ENCODE data around the gene RAPH1.
A peak's percentile ranks its signal among the peaks of the same experiment; 100 is the strongest.

The RAPH1 gene

GRCh38 chr2:203490391-203490790, 44.7 kb downstream of the RAPH1 start:
- no peak for DNase-seq (ENCODE audit: low read depth, low spot score)

GRCh38 chr2:203489531-203489930, 45.6 kb downstream of the RAPH1 start:
- no peak for DNase-seq (ENCODE audit: low read depth, low spot score)

- DNase-seq (ENCODE audit: low read depth, low spot score) = no peak
Measured at GRCh38 chr2:203484266-203485112, 50.6 kb downstream of the RAPH1 start.

GRCh38 chr2:203480623-203481022, 54.5 kb downstream of the RAPH1 start:
- no peak for DNase-seq (ENCODE audit: low read depth, low spot score)

GRCh38 chr2:203476881-203477280, 58.2 kb downstream of the RAPH1 start:
- DNase-seq (ENCODE audit: low read depth, low spot score) = no peak

- DNase-seq (ENCODE audit: low read depth, low spot score) = no peak
Measured at GRCh38 chr2:203471323-203471722, 63.8 kb downstream of the RAPH1 start.

GRCh38 chr2:203470371-203470770, 64.7 kb downstream of the RAPH1 start:
- DNase-seq (ENCODE audit: low read depth, low spot score) = no peak

GRCh38 chr2:203469546-203469945, 65.6 kb downstream of the RAPH1 start:
- no peak for DNase-seq (ENCODE audit: low read depth, low spot score)

- no peak for DNase-seq (ENCODE audit: low read depth, low spot score)
Measured at GRCh38 chr2:203463266-203463678, 71.8 kb downstream of the RAPH1 start.

GRCh38 chr2:203462308-203462707, 72.8 kb downstream of the RAPH1 start:
- no peak for DNase-seq (ENCODE audit: low read depth, low spot score)

- no peak for DNase-seq (ENCODE audit: low read depth, low spot score)
Measured at GRCh38 chr2:203461746-203462145, 73.4 kb downstream of the RAPH1 start.

GRCh38 chr2:203455209-203455608, 79.9 kb downstream of the RAPH1 start:
- no peak for DNase-seq (ENCODE audit: low read depth, low spot score)

GRCh38 chr2:203453858-203454451, 81.1 kb downstream of the RAPH1 start:
- no peak for DNase-seq (ENCODE audit: low read depth, low spot score)

- no peak for DNase-seq (ENCODE audit: low read depth, low spot score)
Measured at GRCh38 chr2:203451689-203452088, 83.4 kb downstream of the RAPH1 start.

GRCh38 chr2:203451011-203451410, 84.1 kb downstream of the RAPH1 start:
- DNase-seq (ENCODE audit: low read depth, low spot score) = no peak

GRCh38 chr2:203450561-203450960, 84.5 kb downstream of the RAPH1 start:
- DNase-seq (ENCODE audit: low read depth, low spot score) = no peak

GRCh38 chr2:203446780-203447179, 88.3 kb downstream of the RAPH1 start:
- DNase-seq (ENCODE audit: low read depth, low spot score) = no peak

GRCh38 chr2:203446071-203446481, 89.0 kb downstream of the RAPH1 start:
- peak; percentile 12 for DNase-seq (ENCODE audit: low read depth, low spot score)

- DNase-seq (ENCODE audit: low read depth, low spot score) = no peak
Measured at GRCh38 chr2:203444738-203445137, 90.4 kb downstream of the RAPH1 start.

GRCh38 chr2:203442463-203442862, 92.6 kb downstream of the RAPH1 start:
- DNase-seq (ENCODE audit: low read depth, low spot score) = no peak

GRCh38 chr2:203441463-203441862, 93.6 kb downstream of the RAPH1 start:
- DNase-seq (ENCODE audit: low read depth, low spot score) = no peak

GRCh38 chr2:203440671-203441070, 94.4 kb downstream of the RAPH1 start:
- DNase-seq (ENCODE audit: low read depth, low spot score) = no peak

GRCh38 chr2:203438528-203438927, 96.6 kb downstream of the RAPH1 start:
- DNase-seq (ENCODE audit: low read depth, low spot score) = no peak

Data from brain pericyte (primary cell).